Stimulated activated CD4-positive, alpha-beta T cell treated with anti-CD3 and anti-CD28 coated beads, Interleukin-1b, Interleukin-23, amount 100 ng/mL, for 4 hours (primary cell): ENCODE data around the gene SCGB1D4.

Source experiments
- DNase-seq, 2 donors: peaks; one replicate each; pipeline ENCODE4 v3.0.0-alpha.2; 2020; ENCODE audit warnings: low read depth in 2 of 2

SCGB1D4 gene

DNA sequence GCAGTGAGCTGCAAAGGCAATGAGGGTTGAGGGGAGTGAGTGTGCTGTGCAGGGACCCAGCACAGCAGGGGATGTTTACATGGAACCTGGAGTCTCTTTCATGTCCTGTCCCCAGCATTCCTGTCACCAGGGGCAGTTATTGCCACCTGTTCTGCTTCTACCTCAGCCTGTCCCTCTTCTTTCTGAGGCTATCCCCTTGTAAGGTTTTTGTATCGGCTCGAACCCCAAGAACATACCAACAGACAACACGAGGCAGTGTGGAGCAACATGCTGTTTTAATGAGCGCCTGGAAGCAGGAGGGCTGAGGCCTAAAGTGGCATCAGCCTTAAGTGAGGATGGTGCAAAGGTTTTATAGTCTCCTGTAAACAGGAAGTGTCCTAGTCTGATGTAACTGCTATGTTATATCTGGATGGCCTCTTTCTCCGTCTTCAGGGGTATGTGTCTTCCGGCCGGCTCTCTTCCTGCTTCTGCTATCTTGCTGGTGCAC is 25.0 kb downstream of the SCGB1D4 start:
- DNase-seq, result no peak

- DNase-seq, result no peak
These were observed 25.6 kb downstream of the SCGB1D4 start for GRCh38 chr11:62273284-62273683.

GRCh38 chr11:62269654-62270278 is 29.1 kb downstream of the SCGB1D4 start, which contains the start of gene SCGB2A2:
Gene SCGB2A2, plus strand, starts transcription at chr11:62270158. Its CDS starts 59 bp downstream, at chr11:62270217.
- DNase-seq, result no peak

DNA sequence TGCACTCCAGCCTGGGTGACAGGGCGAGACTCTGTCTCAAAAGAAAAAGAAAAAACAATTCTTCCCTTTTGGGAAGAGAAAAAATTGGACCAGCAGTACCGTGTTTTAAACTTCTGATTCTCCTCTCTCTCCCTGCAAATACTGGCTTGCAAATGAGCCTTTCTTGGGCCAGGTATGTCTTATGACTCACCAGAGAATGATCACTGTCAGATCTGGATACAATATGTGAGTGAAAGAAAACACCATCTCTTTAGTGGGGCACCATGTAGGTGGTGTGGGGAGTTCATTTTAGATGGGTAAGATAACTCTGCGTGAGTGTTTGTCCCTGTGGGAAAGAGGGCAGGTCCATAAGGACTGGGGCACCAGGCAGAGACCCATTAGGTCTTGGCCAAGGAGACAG is 31.3 kb downstream of the SCGB1D4 start:
- DNase-seq, result no peak

GRCh38 chr11:62267050-62267449 is 31.8 kb downstream of the SCGB1D4 start:
- no peak for DNase-seq

DNA sequence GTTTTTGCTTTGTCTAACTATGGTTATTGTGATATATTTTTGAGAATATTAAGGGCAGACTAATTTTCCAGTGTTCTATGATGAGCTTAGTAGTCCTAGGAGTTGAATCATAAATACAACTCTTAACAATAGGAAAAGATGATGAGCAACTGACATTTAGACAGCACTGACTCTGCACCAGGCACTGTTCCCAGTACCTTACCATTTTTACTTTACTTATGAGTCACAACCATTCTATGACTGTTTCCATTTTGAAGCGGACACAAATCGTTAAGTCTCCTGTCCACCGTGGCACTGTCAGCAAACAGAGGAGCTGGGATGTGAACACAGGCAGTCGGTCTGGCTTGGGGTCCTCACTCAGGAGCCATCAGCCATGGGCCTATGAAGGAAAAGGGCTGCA is 32.3 kb downstream of the SCGB1D4 start:
- DNase-seq, result no peak

- no peak for DNase-seq
These were observed 34.9 kb downstream of the SCGB1D4 start for GRCh38 chr11:62264004-62264403.

- DNase-seq, result no peak
These were observed 38.5 kb downstream of the SCGB1D4 start for GRCh38 chr11:62260261-62260953.

DNA sequence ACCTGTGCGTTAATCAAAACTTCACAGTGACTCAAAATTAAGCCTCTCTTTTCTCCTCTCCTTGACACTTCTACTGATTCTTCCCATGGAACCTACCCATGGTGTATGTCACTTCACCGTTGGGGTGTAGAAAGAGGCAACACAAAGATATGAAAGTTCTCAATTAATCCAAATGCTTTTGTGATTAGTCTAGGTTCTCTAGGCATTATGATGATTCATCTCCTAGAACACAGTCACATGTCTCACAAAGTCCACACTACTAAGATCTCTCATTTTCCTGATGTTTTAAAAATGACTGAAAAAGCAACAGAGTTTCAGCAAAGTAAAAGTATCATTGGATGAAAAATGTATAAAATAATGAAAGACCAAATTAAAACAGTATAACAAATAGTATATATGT is 42.6 kb downstream of the SCGB1D4 start:
- DNase-seq, result no peak

DNA sequence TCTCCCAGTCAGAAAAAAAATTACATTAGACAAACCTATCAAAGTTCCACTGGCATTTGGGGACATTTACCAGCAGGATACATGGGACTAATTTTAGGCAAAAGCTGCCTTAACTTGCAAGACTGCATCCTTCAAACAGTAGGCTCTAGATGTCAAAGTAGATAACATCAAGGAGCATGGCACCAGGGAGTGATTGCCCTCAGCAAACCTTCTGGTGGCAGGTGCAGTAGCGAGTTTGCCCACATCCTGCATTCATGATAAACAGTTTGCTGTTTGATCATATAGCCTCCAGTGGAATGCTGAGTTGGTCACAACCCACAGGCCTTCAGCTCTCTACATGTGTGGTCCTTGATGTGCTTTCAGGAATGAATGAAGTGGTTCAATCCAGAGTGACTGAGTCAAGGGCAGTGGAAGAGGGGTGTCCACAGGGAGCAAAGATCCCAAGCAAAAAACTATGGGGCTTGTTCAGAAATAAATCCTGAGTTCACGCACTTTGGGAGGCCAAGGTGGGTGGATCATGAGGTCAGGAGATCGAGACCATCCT is 44.8 kb downstream of the SCGB1D4 start:
- no peak for DNase-seq

DNA sequence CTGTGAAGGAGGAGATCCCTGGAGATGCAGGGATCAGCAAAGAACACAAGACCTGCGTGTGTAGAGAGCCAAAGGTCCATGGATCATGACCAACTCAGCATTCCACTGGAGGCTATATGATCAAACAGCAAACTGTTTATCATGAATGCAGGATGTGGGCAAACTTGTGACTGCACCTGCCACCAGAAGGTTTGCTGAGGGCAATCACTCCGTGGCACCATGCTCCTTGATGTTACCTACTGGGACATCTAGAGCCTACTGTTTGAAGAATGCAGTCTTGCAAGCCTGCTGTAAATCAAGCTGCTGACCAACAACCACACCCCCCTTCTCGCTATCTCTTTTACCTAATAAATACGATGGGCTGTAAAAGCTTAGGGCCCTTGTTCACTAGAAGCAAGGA is 47.2 kb downstream of the SCGB1D4 start:
- no peak for DNase-seq
